H4 (cell line): ENCODE measurements around the gene CPNE9. TPM values are rescaled to one million over a fixed set of nuclear protein-coding genes. Genes with fewer than 3 reads are reported as not detected.
"Not testable (repeated sequence)": the region's sequence is repeated elsewhere in the genome, so short reads cannot be mapped to it uniquely, and the experiment has no call there.

Source experiments
- DNase-seq: peaks from one replicate; pipeline ENCODE4 v3.0.0-alpha.2; 2015; ENCODE audit warnings: low spot score
- total RNA-seq: library from RNA; depleted of rRNA; stranded (reverse); fragments of >200 nt; shearing (Covaris generic); gene quantifications from 2 replicates; pipeline ENCODE4 v1.2.3, GENCODE V29; 2014

Gene CPNE9
- total RNA-seq, 1 experiment from 2014 or later, result 0.31 TPM

DNA sequence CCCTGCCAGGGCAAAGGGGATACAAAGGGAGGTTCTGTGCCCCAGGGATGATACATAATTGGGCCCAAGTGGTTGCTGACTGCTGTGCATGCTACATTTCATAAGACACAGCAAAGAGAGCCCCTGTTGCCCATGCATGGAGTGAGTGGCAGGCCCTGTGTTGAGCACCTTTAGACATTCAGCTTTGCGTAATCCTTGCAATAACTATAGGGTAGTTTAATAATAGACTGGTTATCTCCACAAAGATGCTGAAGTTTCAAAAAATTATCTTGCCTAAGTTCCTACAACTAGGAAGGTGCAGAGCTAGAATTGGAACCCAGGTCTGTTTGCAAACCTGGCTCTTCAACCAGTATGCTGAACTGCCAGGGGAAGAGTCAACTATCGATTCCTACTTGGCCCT, 44.4 kb downstream of the CPNE9 start:
- DNase-seq, result no peak

GRCh38 chr3:9749296-9749644, 45.6 kb downstream of the CPNE9 start:
- DNase-seq, result no peak

DNA sequence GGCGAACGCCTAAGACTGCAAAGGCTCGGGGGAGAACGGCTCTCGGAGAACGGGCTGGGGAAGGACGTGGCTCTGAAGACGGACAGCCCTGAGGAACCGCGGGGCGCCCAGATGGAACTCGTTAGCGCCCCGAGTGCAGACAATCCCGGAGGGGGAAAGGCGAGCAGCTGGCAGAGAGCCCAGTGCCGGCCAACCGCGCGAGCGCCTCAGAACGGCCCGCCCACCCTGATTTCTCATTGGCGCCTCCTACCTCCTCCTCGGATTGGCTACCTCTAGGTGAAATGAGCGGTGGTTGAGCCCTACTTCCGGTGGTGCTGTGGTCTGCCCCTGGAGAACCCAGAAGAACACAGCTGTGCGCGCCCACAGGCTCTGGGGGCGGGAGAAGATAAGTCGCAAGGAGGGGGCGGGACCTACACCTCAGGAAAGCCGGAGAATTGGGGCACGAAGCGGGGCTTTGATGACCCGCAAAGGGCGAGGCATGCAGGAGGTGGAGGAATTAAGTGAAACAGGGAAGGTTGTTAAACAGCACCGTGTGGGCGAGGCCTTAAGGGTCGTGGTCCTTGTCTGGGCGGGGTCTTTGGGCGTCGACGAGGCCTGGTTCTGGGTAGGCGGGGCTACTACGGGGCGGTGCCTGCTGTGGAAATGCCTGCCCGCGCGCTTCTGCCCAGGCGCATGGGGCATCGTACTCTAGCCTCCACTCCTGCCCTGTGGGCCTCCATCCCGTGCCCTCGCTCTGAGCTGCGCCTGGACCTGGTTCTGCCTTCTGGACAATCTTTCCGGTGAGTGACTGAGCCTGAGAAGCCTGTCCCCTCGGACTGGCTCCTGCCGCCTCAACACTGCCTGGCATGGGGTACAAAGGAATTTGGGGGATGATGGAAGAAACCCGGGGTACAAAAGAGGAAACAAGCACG, 46.3 kb downstream of the CPNE9 start, which contains the start of gene OGG1:
OGG1 (plus strand) TSS at position 308 of the 911 bp plus-strand sequence; CDS start at position 643, 335 bp downstream.
- DNase-seq, result peak; percentile 99

GRCh38 chr3:9750556-9751411, 47.2 kb downstream of the CPNE9 start:
- no peak for DNase-seq

GRCh38 chr3:9754678-9755077, 51.0 kb downstream of the CPNE9 start:
- DNase-seq, result no peak

GRCh38 chr3:9757427-9757826, 53.8 kb downstream of the CPNE9 start:
- DNase-seq, result no peak

DNA sequence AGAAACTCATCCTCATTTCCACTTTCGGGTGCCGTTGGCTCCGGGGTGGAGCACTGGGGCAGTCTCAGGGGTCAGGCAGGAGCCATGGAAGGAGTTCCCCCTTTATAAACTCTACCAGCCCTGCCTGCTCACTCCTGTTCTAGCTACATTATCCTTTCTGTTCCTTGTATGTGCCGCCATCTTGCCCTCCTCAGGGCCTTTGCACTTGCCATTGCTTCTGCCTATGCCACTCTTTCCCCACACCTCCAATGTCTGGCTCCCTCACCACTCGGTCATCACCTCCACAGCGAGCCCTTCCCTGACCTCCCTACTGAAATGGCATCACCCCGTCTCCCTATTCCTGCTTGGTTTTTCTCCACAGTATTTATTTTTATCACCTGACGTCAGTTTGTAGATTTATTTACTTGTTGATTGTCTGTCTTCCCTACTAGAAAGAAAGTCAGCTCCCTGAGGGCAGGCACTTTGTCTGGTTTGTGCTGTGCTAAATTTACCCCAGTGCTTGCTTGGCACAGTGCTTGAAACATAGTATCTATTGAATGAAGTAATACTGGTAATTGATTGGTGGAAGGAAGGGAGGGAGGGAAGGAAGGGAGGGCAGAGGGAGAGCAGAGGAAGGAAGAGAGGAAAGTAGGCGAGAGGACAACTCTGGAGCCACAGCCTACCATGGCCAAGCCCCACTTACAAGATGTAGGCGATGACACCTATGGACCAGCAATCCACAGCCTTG, 57.3 kb downstream of the CPNE9 start:
- no peak for DNase-seq

DNA sequence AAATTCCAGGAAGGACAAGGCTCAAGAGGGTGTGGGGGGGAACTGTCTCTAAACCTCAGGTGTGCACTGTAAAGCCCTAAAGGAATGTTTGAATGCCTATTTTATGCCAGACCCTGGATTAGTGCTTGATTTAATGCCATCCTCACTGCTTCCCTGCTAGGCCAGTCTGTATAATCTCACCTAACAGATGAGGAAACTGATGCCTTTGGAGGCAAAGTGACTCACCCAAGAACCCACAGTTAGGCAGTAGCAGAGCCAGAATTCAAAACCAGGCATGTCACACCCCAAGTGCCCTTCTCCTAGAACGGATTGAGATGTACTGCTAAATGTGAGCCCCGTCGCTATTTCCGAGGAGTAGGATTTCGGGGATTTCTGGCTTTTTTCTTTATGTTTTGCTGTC, 58.3 kb downstream of the CPNE9 start:
- DNase-seq, result no peak

- no peak for DNase-seq
Measured at GRCh38 chr3:9762871-9763270, 59.2 kb downstream of the CPNE9 start.

- DNase-seq, result no peak
Measured at GRCh38 chr3:9765865-9766264, 62.2 kb downstream of the CPNE9 start.

DNA sequence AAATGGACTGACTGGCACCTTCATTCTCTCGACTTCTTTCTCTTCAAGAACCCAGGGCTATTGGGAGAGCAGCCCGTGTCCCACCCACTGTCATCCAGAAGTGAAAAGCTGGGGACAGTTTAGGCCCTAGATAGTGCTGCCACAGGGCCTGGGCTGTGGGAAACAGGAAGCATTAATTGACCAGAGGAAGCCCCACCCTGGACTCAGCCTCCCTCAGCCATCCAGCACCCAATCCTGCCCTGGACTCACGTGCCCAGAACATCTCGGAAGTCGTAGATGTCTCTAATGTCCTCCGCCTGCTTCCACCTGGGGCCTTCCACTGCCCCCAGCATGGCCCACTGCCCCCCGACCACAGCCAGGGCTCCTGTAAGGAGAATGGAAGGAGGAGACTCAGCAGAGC, 63.8 kb downstream of the CPNE9 start:
- DNase-seq, result no peak

DNA sequence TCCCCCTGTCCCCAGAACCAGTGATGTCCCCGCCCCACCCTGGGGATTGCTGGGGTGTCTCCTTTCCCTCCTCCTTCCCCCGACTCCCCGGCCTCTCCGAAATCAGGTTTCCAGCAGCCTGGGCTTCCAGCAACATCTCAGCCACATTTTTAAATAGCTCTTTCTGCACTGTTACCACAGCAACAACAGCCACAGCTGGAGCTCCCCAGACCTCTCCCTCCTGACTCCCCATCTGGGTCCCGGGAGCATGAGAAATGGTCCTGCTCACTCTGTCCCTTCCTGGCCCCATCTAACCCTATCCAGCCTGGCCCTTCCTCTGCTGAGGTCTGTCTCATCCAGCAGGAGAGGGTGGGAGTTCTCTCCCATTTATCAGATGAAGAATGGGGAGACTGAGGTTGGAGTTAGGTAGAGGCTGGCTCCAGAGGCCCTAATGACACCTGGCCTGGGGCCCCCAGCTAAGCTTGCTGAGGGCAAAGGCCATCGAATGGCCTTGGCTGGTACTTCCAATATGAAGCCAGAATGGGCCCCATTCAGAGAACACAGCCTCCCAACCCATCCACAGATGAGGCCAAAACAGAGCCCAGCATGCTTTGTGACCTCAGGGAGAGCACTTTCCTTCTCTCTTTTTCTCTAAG, 64.6 kb downstream of the CPNE9 start:
- no peak for DNase-seq

GRCh38 chr3:9769012-9769411, 65.4 kb downstream of the CPNE9 start:
- DNase-seq, result no peak

DNA sequence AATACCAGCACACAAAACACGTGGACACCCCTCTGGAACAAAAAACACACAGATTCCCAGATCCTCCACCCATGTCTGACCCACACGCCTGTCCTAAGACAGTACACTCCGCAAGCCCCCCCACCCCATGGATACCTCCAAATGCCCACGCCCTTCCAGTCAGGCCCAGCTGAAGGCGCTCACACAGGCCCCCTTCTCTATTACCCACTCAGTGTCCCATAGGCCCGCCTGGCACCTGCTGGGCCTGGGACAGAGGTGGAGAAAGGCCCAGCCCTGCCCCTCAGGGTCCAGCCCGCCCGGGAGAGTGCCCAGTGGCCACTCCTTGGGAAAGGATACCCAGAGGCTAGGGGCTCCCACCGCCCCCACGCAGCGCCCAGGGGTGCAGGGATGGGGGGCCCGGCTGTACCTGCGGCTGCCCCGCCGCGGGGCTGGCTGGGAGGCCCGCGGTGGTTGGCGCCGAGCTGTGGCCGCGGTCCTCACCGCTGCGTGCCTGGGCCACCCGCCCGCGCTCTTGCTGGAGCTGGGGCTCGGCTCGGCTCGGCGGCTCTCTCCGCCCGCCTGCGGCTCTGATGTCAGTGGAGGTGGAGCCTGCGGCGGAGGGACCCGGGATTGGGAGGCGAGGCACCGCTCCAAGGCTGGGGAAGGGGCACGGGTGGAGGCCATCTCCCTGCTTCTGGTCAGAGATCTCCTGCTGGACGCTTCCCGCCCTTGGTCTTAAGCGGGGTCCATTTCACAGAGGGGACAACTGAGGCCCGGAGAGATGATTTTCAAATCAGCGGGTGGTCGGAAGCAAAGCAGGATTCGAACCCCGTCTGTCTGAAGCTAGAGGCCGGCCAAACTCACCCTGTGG, 66.0 kb downstream of the CPNE9 start, which contains the start of gene CAMK1:
CAMK1 (minus strand) TSS at position 522 of the 850 bp plus-strand sequence. CDS start 2,198 bp downstream, outside the sequence.
- no peak for DNase-seq

- no peak for DNase-seq
Measured at GRCh38 chr3:9770276-9770812, 66.7 kb downstream of the CPNE9 start.

DNA sequence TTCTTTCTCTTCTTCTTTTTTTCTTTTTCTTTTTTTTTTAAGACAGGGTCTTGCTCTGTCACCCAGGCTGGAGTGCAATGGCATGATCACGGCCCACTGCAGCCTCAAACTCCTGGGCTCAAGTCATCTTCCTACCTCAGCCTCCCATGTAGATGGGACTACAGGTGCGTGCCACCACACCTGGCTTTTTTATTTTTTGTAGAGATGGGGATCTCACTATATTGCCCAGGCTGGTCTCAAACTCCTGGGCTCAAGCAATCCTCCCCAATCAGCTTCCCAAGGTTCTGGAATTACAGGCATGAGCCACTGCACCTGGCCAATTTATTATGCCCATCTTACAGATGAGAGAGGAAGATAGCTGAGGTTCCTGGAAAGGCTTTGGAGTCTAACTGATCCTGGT, 67.4 kb downstream of the CPNE9 start:
- not testable (repeated sequence) for DNase-seq

DNA sequence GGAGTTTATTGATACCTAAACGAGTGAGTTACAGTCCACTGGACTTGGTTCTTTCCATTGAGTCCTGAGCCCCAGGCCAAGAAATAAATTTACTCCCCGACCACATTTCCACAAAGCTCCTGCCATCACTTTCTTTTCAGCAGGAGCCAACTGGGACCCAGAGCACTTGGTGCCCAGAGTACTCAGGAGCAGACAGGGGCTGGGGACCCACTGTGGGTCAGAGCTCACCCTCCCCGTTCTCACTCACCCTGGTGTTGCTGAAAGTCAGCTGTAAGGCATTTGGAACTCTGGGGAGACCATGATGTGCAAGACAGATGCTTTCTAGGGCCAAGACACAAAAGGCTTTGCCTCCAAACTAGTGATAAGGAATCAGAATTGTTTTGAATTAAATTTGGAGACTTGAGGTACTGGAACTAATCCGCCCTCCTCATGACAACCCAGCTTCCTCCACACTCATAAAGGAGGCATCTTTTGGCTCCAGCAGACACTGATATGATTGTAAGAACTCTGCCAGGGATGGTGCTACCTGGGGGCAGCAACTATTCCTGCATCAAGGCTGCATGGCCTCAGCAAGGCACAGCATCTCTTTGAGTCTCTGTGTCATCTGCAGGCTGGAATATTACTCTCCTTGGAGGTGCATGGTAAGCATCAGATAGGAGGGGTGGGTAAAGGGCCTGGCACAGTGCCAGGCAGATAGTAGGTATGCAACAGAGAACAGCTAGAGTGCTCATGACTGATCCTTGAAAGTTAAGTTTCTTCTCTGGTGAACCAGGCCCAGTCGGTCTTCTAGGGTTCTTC, 73.5 kb downstream of the CPNE9 start:
- DNase-seq, result no peak

DNA sequence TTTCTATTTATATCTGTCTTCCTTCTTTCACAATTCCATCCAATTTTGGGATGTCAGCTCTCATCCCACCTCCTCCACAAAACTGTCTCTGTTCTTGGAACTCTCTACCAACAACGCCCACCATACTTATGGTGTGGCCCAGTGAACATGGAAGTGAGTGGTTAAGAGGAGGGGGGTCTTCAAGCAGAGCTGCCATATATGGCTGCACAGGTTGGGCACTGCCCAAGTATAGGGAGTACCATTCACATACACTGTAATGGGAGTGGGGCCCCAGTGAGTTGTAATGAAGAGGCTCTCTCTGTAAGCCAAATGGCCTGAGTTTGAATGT, 74.0 kb downstream of the CPNE9 start:
- DNase-seq, result no peak
